Fibroblast of lung (primary cell): ENCODE data around the gene WNT3.

Experiments
- EZH2 ChIP-seq: IDR thresholded peaks from 2 replicates; pipeline ENCODE4 v1.5.1; 2012; ENCODE audit warnings: low read length, control low read depth, mild to moderate bottlenecking; ENCODE audit errors: missing control alignments
- TF ChIP-seq, protein P1 (sequence below), 2 donors: IDR thresholded peaks in 1 of 2; conservative IDR thresholded peaks in 1 of 2; 1 replicate in 1 of 2; 2 replicates in 1 of 2; pipeline ENCODE4 v1.5.1; 2011 to 2012; ENCODE audit warnings: low read length in 2 of 2, control low read depth in 1 of 2, inconsistent platforms in 1 of 2, low read depth in 1 of 2, mild to moderate bottlenecking in 1 of 2

DNA sequence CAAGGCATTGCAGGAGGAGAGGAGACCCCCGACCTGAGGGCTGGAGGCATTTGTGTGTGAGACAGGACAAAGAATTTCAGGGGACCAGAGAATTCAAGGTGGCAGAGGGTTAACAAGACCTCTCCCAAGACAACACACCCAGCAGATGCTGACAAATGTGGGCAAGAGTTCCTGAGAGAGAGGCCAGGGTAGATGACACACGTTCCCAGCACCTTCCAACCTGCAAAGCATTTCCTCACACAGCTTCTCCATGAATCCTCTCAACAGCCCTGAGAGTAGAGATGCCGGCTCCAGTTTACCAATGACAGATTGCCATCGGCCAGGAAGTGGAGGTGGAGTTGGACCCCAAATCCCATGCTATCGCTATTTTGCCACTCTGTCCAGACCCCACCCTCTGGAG, 25.0 kb downstream of the WNT3 start:
- TF ChIP-seq, protein P1, sequence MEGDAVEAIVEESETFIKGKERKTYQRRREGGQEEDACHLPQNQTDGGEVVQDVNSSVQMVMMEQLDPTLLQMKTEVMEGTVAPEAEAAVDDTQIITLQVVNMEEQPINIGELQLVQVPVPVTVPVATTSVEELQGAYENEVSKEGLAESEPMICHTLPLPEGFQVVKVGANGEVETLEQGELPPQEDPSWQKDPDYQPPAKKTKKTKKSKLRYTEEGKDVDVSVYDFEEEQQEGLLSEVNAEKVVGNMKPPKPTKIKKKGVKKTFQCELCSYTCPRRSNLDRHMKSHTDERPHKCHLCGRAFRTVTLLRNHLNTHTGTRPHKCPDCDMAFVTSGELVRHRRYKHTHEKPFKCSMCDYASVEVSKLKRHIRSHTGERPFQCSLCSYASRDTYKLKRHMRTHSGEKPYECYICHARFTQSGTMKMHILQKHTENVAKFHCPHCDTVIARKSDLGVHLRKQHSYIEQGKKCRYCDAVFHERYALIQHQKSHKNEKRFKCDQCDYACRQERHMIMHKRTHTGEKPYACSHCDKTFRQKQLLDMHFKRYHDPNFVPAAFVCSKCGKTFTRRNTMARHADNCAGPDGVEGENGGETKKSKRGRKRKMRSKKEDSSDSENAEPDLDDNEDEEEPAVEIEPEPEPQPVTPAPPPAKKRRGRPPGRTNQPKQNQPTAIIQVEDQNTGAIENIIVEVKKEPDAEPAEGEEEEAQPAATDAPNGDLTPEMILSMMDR (conservative IDR thresholded peaks at IDR 0.05 in 1 of 2, IDR thresholded peaks at IDR 0.05 in 1 of 2; ENCODE audit: low read depth in 1 of 2, low read length in 2 of 2): no peak
- no peak for TF ChIP-seq EZH2
